ENCODE measurements around the gene PLXND1.

PLXND1 gene

GRCh38 chr3:129627350-129628168, 21.1 kb upstream of the PLXND1 start:
- H3K4me3 ChIP-seq (ENCODE audit: low read depth, low read length): no peak overlapping the region
- DNase-seq (ENCODE audit: low read depth): peak; percentile 13
- peak; percentile 88 for TF ChIP-seq CTCF (IDR thresholded peaks at IDR 0.05; ENCODE audit: control insufficient read depth, extremely low read depth, insufficient read depth)

GRCh38 chr3:129626744-129627349, 20.4 kb upstream of the PLXND1 start:
- no peak for TF ChIP-seq CTCF (IDR thresholded peaks at IDR 0.05; ENCODE audit: control insufficient read depth, extremely low read depth, insufficient read depth)
- H3K4me3 ChIP-seq (ENCODE audit: low read depth, low read length): no peak overlapping the region
- no peak for DNase-seq (ENCODE audit: low read depth)

GRCh38 chr3:129625072-129625874, 18.8 kb upstream of the PLXND1 start:
- no peak for TF ChIP-seq CTCF (IDR thresholded peaks at IDR 0.05; ENCODE audit: control insufficient read depth, extremely low read depth, insufficient read depth)
- H3K4me3 ChIP-seq (ENCODE audit: low read depth, low read length): no peak overlapping the region
- no peak for DNase-seq (ENCODE audit: low read depth)

- DNase-seq (ENCODE audit: low read depth): no peak
- H3K4me3 ChIP-seq (ENCODE audit: low read depth, low read length): no peak overlapping the region
- TF ChIP-seq CTCF (IDR thresholded peaks at IDR 0.05; ENCODE audit: control insufficient read depth, extremely low read depth, insufficient read depth): no peak
Observed at GRCh38 chr3:129624347-129625071, 18.0 kb upstream of the PLXND1 start.

GRCh38 chr3:129623447-129624118, 17.1 kb upstream of the PLXND1 start:
- H3K4me3 ChIP-seq (ENCODE audit: low read depth, low read length): no peak overlapping the region
- no peak for DNase-seq (ENCODE audit: low read depth)
- TF ChIP-seq CTCF (IDR thresholded peaks at IDR 0.05; ENCODE audit: control insufficient read depth, extremely low read depth, insufficient read depth): no peak

GRCh38 chr3:129622933-129623332, 16.5 kb upstream of the PLXND1 start:
- no peak overlapping the region for H3K4me3 ChIP-seq (ENCODE audit: low read depth, low read length)
- no peak for DNase-seq (ENCODE audit: low read depth)
- TF ChIP-seq CTCF (IDR thresholded peaks at IDR 0.05; ENCODE audit: control insufficient read depth, extremely low read depth, insufficient read depth): no peak
